Adrenal gland (tissue), 5 donors: Measurements from ENCODE around the gene HAUS7.

Source experiments
- POLR2A ChIP-seq, 2 donors: fragments of 450-650 bp; IDR thresholded peaks; one replicate each; pipeline ENCODE4 v1.6.1; 2017; ENCODE audit warnings: antibody characterized with exemption in 2 of 2, mild to moderate bottlenecking in 2 of 2, moderate library complexity in 1 of 2
- TF ChIP-seq, protein P1 (sequence below), 6 experiments: fragments of 450-650 bp in 4 of 6; fragments of 200-600 bp in 2 of 6; sonication (generic) in 1 of 6; IDR thresholded peaks; 1 replicate in 5 of 6; 2 replicates in 1 of 6; pipeline versions ENCODE4 v1.5.1 to v1.8.0; 2016 to 2021; ENCODE audit warnings: antibody characterized with exemption in 6 of 6, mild to moderate bottlenecking in 2 of 6, moderate library complexity in 1 of 6
- donor health status: DM: no; HTN: no; CAD: no.

DNA sequence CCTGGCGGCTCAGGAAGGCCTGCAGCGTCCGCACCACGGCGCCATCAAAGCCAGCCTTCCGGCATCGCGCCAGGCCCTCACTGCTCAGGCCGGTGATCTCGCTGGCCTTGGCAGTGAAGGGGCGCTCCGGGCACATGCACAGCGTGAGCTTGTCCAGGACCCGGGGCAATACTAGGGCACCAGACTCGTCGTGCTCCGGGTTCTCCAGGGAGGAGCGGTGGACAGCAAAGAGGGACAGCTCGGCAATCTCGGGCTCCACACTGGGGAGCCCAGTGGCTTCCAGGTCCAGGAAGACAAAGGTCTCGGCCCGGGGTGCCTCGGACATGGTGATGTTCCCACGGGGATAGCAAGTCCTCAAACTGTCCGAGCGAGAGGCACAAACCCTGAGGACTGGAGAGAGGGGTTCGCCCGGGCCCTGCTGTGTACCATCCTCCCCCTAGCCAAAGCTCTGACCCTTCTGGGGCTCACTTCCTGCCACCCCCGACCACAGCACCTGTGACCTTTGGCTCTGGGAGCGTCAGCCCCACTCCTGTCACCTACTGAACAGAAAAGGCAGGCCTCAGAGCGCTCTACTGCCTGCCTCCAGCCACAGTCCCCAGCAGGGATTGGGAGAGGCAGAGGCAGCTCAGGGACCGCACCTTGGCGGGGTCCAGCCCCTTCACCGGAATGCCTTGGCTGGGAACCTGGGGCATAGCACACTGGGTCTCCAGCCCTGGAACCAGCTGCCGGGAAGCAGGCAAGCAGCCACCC lies 25.1 kb downstream of the HAUS7 start:
- TF ChIP-seq, protein P1, sequence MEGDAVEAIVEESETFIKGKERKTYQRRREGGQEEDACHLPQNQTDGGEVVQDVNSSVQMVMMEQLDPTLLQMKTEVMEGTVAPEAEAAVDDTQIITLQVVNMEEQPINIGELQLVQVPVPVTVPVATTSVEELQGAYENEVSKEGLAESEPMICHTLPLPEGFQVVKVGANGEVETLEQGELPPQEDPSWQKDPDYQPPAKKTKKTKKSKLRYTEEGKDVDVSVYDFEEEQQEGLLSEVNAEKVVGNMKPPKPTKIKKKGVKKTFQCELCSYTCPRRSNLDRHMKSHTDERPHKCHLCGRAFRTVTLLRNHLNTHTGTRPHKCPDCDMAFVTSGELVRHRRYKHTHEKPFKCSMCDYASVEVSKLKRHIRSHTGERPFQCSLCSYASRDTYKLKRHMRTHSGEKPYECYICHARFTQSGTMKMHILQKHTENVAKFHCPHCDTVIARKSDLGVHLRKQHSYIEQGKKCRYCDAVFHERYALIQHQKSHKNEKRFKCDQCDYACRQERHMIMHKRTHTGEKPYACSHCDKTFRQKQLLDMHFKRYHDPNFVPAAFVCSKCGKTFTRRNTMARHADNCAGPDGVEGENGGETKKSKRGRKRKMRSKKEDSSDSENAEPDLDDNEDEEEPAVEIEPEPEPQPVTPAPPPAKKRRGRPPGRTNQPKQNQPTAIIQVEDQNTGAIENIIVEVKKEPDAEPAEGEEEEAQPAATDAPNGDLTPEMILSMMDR (IDR thresholded peaks at IDR 0.05): no peak
- no peak for TF ChIP-seq POLR2A (IDR thresholded peaks at IDR 0.05)
